AG04450 (cell line): ENCODE results near the gene SPX. TPM values are rescaled to one million over a fixed set of nuclear protein-coding genes. Genes with fewer than 3 reads are reported as not detected.

Experiments
- CTCF ChIA-PET: fragments of 300-600, 350-600 bp; formaldehyde crosslinking; extraction: SDS; loops from one replicate; lab custom pipeline; 2022; ENCODE audit warnings: antibody characterized with exemption, inconsistent platforms; lab: Charles Lee
- POLR2A ChIA-PET: fragments of 350-600 bp; formaldehyde crosslinking; extraction: SDS; loops from one replicate; lab custom pipeline; 2021; ENCODE audit warnings: antibody characterized with exemption, inconsistent platforms; lab: Yijun Ruan, JAX
- DNase-seq: peaks from one replicate; pipeline ENCODE4 v3.0.0-alpha.2; 2011; ENCODE audit warnings: low read depth, low spot score
- H3K27ac ChIP-seq: one replicate; pipeline ENCODE4 v1.5.1; 2012; ENCODE audit warnings: low read depth, low read length, control low read depth
- H3K27me3 ChIP-seq: one replicate; pipeline ENCODE4 v1.6.0; 2012; ENCODE audit warnings: low read length; ENCODE audit not compliant: control insufficient read depth, insufficient read depth
- H3K4me3 ChIP-seq: 2 replicates; pipeline ENCODE4 v1.5.1; 2011; ENCODE audit warnings: mild to moderate bottlenecking, low read depth, low read length, control low read depth
- H3K9me3 ChIP-seq: 2 replicates; pipeline ENCODE4 v1.5.1; 2012; ENCODE audit warnings: low read length; ENCODE audit not compliant: control insufficient read depth, insufficient read depth
- polyA minus RNA-seq: library from RNA; depleted of rRNA, polyadenylated mRNA; stranded (reverse); fragments of >200 nt; gene quantifications from 2 replicates; pipeline ENCODE4 v1.2.3, GENCODE V29; 2011; rRNA and poly(A)+ RNA removed
- polyA plus RNA-seq: library from polyadenylated mRNA; depleted of rRNA; stranded (reverse); fragments of >200 nt; gene quantifications from 2 replicates; pipeline ENCODE4 v1.2.3, GENCODE V29; 2011; rRNA removed
- TF ChIP-seq, protein P1 (sequence below): IDR thresholded peaks from 2 replicates; pipeline ENCODE4 v1.5.1; 2011; ENCODE audit warnings: low read depth, low read length, control low read depth, inconsistent platforms

Gene SPX
- polyA plus RNA-seq: 0.12 and 0.14 TPM in 2 replicates
- polyA minus RNA-seq: not detected in 2 replicates

DNA sequence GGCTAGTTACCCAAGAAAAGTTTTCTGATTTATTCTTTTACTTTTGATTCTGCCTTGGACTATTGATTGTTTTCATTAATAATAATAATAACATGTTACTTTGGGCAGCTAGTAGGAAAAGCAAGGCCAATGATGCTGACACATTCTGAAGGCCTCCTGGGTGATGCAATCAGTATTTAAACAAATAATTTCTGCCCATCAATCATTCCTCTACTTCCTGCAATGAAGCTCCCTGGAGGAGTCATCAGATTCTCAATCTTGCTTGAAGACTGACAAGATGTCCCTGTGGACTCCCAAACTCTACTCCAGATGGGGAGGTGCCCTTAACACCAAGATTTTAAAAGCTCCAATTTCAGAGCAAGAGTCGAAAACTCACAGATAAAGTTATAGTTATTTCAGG is at the start of gene SPX:
Gene SPX, plus strand, starts transcription at position 244 of the 400 bp plus-strand sequence. CDS start 177 bp downstream, outside the sequence.
- POLR2A ChIA-PET: no interaction called here
- CTCF ChIA-PET: no interaction called here
- Histone ChIP-seq H3K27me3 (peaks cover 3% of the 10 kb centered on the region), H3K9me3 (no peaks in the 10 kb centered on the region), H3K27ac (no peak within 1 kb of the TSS), H3K4me3 (no peak within 1 kb of the TSS; the same call in 1 of the 2 replicates)
- TF ChIP-seq, protein P1, sequence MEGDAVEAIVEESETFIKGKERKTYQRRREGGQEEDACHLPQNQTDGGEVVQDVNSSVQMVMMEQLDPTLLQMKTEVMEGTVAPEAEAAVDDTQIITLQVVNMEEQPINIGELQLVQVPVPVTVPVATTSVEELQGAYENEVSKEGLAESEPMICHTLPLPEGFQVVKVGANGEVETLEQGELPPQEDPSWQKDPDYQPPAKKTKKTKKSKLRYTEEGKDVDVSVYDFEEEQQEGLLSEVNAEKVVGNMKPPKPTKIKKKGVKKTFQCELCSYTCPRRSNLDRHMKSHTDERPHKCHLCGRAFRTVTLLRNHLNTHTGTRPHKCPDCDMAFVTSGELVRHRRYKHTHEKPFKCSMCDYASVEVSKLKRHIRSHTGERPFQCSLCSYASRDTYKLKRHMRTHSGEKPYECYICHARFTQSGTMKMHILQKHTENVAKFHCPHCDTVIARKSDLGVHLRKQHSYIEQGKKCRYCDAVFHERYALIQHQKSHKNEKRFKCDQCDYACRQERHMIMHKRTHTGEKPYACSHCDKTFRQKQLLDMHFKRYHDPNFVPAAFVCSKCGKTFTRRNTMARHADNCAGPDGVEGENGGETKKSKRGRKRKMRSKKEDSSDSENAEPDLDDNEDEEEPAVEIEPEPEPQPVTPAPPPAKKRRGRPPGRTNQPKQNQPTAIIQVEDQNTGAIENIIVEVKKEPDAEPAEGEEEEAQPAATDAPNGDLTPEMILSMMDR: no peak
- DNase-seq: no peak

DNA sequence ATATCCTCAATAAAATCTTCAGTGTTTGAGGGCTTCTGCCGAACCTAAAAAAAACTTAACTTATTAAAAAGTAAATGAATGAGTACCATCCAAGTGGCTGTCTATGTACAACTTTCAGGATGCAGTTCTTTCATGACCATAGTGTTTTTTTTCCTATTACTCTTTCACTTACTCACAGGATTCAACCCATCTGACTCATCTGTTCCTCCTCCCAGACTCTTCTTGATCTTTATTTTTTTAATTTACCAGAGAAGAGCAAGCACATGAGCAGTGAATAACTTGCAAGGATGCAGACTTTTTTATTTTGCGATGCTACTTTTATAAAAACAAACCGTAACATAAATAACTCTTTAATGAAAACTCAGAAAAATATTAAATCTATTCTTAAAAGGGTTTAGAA is 49.1 kb upstream of the SPX start:
- ChIA-PET CTCF (interaction anchor here (1.0 kb wide), 1 partner anchor 26 kb away, joined by 3 read pairs; no protein-coding TSS in a partner anchor), POLR2A (interaction anchor here (0.6 kb wide), 1 partner anchor 16 kb away, joined by 3 read pairs; no protein-coding TSS in a partner anchor)
- H3K9me3 ChIP-seq: no peaks in the 10 kb centered on the region
- DNase-seq: peak; percentile 7
- H3K27ac ChIP-seq: no peak overlapping the region
- TF ChIP-seq, protein P1: no peak
- no peaks in the 10 kb centered on the region for H3K27me3 ChIP-seq
- H3K4me3 ChIP-seq: no peak overlapping the region

GRCh38 chr12:21478756-21479455 is 47.2 kb upstream of the SPX start:
- TF ChIP-seq, protein P1: no peak

DNA sequence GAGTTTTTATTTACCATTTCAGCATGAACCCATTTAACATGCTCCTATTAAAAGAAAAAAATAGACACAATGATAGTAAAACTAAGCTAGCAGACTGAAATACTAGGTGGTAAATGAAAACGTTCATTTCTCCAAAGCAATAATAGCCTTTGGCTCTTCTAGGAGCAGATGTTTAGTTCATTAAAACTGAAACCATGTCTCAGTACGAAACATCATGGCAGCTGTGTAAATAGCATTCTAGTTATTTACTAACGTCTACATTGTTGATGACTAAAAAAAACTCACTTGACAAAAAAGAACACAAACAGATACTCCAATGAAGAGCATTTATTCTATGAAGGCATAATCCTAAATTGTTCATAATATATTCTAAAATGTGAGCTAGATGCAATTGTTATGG is 42.6 kb upstream of the SPX start:
- ChIA-PET CTCF (interaction anchor here (1.2 kb wide), 1 partner anchor 197 kb away, joined by 5 read pairs; no protein-coding TSS in a partner anchor), POLR2A (no interaction called here)
- Histone ChIP-seq H3K4me3 (no peak overlapping the region), H3K27me3 (no peaks in the 10 kb centered on the region), H3K9me3 (no peaks in the 10 kb centered on the region), H3K27ac (no peak overlapping the region)
- DNase-seq: no peak
- TF ChIP-seq, protein P1: no peak

More at GRCh38 chr12:21478756-21479455, 47.2 kb upstream of the SPX start:
- POLR2A ChIA-PET: no interaction called here
- DNase-seq: no peak
- H3K4me3 ChIP-seq: no peak overlapping the region
- no peak overlapping the region for H3K27ac ChIP-seq
- no peaks in the 10 kb centered on the region for H3K9me3 ChIP-seq
- CTCF ChIA-PET: interaction anchor here (0.8 kb wide), 1 partner anchor 27 kb away, joined by 4 read pairs; no protein-coding TSS in a partner anchor
- no peaks in the 10 kb centered on the region for H3K27me3 ChIP-seq

GRCh38 chr12:21485998-21486397 is 40.1 kb upstream of the SPX start:
- TF ChIP-seq, protein P1: no peak
- DNase-seq: no peak
- ChIA-PET CTCF (interaction anchor here (0.6 kb wide), 1 partner anchor 148 kb away, joined by 3 read pairs; no protein-coding TSS in a partner anchor), POLR2A (no interaction called here)
- no peaks in the 10 kb centered on the region for H3K9me3 ChIP-seq
- H3K27ac ChIP-seq: no peak overlapping the region
- H3K27me3 ChIP-seq: no peaks in the 10 kb centered on the region
- H3K4me3 ChIP-seq: no peak overlapping the region
